HepG2 (cell line): Measurements from ENCODE around the gene ARHGEF37. TPM values are rescaled to one million over a fixed set of nuclear protein-coding genes. Genes with fewer than 3 reads are reported as not detected.

Experiments used
- ATAC-seq: fragments of 200-7000 bp; cut with Tn5 transposase; 3 replicates; pipeline ENCODE4 v1.9.1; 2020; ENCODE audit warnings: mild to moderate bottlenecking, moderate library complexity
- BruUV-seq: library from RNA; stranded (reverse); fragments of 400-500 nt; replicated peaks from 2 replicates; lab custom pipeline; 2021; lab: Mats Ljungman, UMichigan
- CTCF ChIA-PET: fragments of 300-600 bp; formaldehyde crosslinking; extraction: SDS; loops from one replicate; lab custom pipeline; 2021; ENCODE audit warnings: low total read pairs, inconsistent platforms, low intra/inter-chr PET ratio; lab: Yijun Ruan, JAX
- POLR2A ChIA-PET: fragments of 350-600 bp; sonication (Branson Sonifier 250); formaldehyde crosslinking; loops from one replicate; lab custom pipeline; 2020; ENCODE audit warnings: antibody characterized with exemption, inconsistent platforms; lab: Yijun Ruan, JAX
- DNase-seq: peaks from one replicate; pipeline ENCODE4 v3.0.0-alpha.2; 2015; ENCODE audit warnings: low spot score
- FAIRE-seq: peaks from 3 replicates; lab custom pipeline; 2011; peaks lifted over from hg19 to GRCh38; lab: Jason Lieb, UNC
- H2AFZ ChIP-seq: one replicate; pipeline ENCODE4 v1.6.1; 2011; ENCODE audit warnings: low read length, inconsistent platforms
- H3K27ac ChIP-seq: fragments of 300-600 bp; 3 replicates; pipeline ENCODE4 v1.8.0; 2011; ENCODE audit warnings: mixed run types, mild to moderate bottlenecking, mixed read lengths, low read length, inconsistent platforms; ENCODE audit not compliant: insufficient read depth; ENCODE audit errors: extremely low read length
- H3K27me3 ChIP-seq, 2 experiments: fragments of 200-600 bp in 1 of 2; 2 replicates in 1 of 2; 3 replicates in 1 of 2; pipeline versions ENCODE4 v1.6.0 to v1.8.0; 2011; ENCODE audit warnings: low read length in 2 of 2, mild to moderate bottlenecking in 2 of 2, moderate library complexity in 2 of 2, inconsistent platforms in 1 of 2; ENCODE audit not compliant: insufficient read depth in 2 of 2, control insufficient read depth in 1 of 2
- H3K36me3 ChIP-seq, 2 experiments: fragments of 200-600 bp in 1 of 2; replicated peaks in 1 of 2; 2 replicates in 1 of 2; 3 replicates in 1 of 2; pipeline versions ENCODE4 v1.5.1 to v1.8.0; 2011; ENCODE audit warnings: low read length in 2 of 2, inconsistent platforms in 1 of 2; ENCODE audit not compliant: insufficient read depth in 2 of 2, control insufficient read depth in 1 of 2
- H3K4me1 ChIP-seq: 2 replicates; pipeline ENCODE4 v1.5.1; 2012; ENCODE audit warnings: low read length, inconsistent platforms; ENCODE audit not compliant: insufficient read depth
- H3K4me2 ChIP-seq: 2 replicates; pipeline ENCODE4 v1.6.0; 2011; ENCODE audit warnings: low read depth, low read length, inconsistent platforms
- H3K4me3 ChIP-seq, 3 experiments: fragments of 200-600 bp in 1 of 3; sonication (generic), shearing (Covaris generic) in 1 of 3; replicated peaks in 1 of 3; 2 replicates each; pipeline ENCODE4 v1.5.1; 2011 to 2016; ENCODE audit warnings: low read length in 3 of 3, inconsistent platforms in 2 of 3, low read depth in 2 of 3, mild to moderate bottlenecking in 2 of 3, control low read depth in 1 of 3, mixed read lengths in 1 of 3; ENCODE audit not compliant: insufficient read depth in 1 of 3
- H3K79me2 ChIP-seq: one replicate; pipeline ENCODE4 v1.6.1; 2011; ENCODE audit warnings: low read length, inconsistent platforms; ENCODE audit not compliant: insufficient read depth
- H3K9ac ChIP-seq: 2 replicates; pipeline ENCODE4 v1.6.0; 2011; ENCODE audit warnings: mild to moderate bottlenecking, low read depth, low read length, inconsistent platforms; ENCODE audit not compliant: insufficient read depth
- H3K9me3 ChIP-seq: 2 replicates; pipeline ENCODE4 v1.5.1; 2012; ENCODE audit warnings: mild to moderate bottlenecking, low read length
- H4K20me1 ChIP-seq: 2 replicates; pipeline ENCODE4 v1.6.0; 2011; ENCODE audit warnings: inconsistent platforms, mild to moderate bottlenecking, low read length, moderate library complexity; ENCODE audit not compliant: insufficient read depth
- ATM ChIP-seq: fragments of 450-650 bp; IDR thresholded peaks from 2 replicates; pipeline ENCODE4 v1.7.1; 2017; ENCODE audit warnings: mild to moderate bottlenecking, borderline replicate concordance
- CEBPG ChIP-seq: IDR thresholded peaks from 2 replicates; pipeline ENCODE4 v1.6.1; 2016
- EHMT2 ChIP-seq: fragments of 200-600 bp; sonication (generic); IDR thresholded peaks from 2 replicates; pipeline ENCODE4 v1.7.0; 2017; ENCODE audit warnings: antibody characterized with exemption, low read depth, low read length, borderline replicate concordance
- HNRNPK ChIP-seq: fragments of 200-400 bp; formaldehyde crosslinking; IDR thresholded peaks from 2 replicates; pipeline ENCODE4 v1.6.1; 2018; ENCODE audit warnings: low read length, low read depth, moderate library complexity, mild to moderate bottlenecking; ENCODE audit not compliant: poor library complexity, severe bottlenecking
- KAT7 ChIP-seq: IDR thresholded peaks from 2 replicates; pipeline ENCODE4 v1.6.1; 2018; ENCODE audit warnings: borderline replicate concordance, missing compliant biosample characterization
- MEIS1 ChIP-seq: sonication (generic); formaldehyde crosslinking; IDR thresholded peaks from 2 replicates; pipeline ENCODE4 v1.9.0; 2021; ENCODE audit warnings: mild to moderate bottlenecking, missing genetic modification reagents, moderate library complexity, borderline replicate concordance
- MIER2 ChIP-seq: IDR thresholded peaks from 2 replicates; pipeline ENCODE4 v1.6.1; 2016; ENCODE audit warnings: missing biosample characterization, missing genetic modification reagents
- NFYB ChIP-seq: sonication (generic); formaldehyde crosslinking; IDR thresholded peaks from 2 replicates; pipeline ENCODE4 v1.4.0; 2020; ENCODE audit warnings: missing genetic modification reagents
- POLR2A ChIP-seq, 2 experiments: IDR thresholded peaks; 2 replicates each; pipeline ENCODE4 v1.6.1; 2011; ENCODE audit warnings: low read depth in 2 of 2, low read length in 2 of 2, mild to moderate bottlenecking in 1 of 2, moderate library complexity in 1 of 2; ENCODE audit not compliant: insufficient read depth in 1 of 2
- POLR2G ChIP-seq: fragments of 200-400 bp; formaldehyde crosslinking; IDR thresholded peaks from 2 replicates; pipeline ENCODE4 v1.6.1; 2018; ENCODE audit warnings: mild to moderate bottlenecking, low read depth, low read length, moderate library complexity
- SIX1 ChIP-seq: sonication (generic); formaldehyde crosslinking; IDR thresholded peaks from 2 replicates; pipeline ENCODE4 v1.4.0; 2020; ENCODE audit warnings: missing genetic modification reagents, borderline replicate concordance
- SP4 ChIP-seq: sonication (generic); formaldehyde crosslinking; IDR thresholded peaks from 2 replicates; pipeline ENCODE4 v1.8.1; 2023; ENCODE audit warnings: mild to moderate bottlenecking, missing genetic modification reagents
- TRIM24 ChIP-seq: sonication (generic); formaldehyde crosslinking; IDR thresholded peaks from 2 replicates; pipeline ENCODE4 v1.8.0; 2022; ENCODE audit warnings: mild to moderate bottlenecking, missing genetic modification reagents
- ZFP82 ChIP-seq: sonication (generic); formaldehyde crosslinking; IDR thresholded peaks from 2 replicates; pipeline ENCODE4 v1.5.1; 2020; ENCODE audit warnings: mild to moderate bottlenecking, missing genetic modification reagents, borderline replicate concordance
- ZNF260 ChIP-seq: sonication (generic); formaldehyde crosslinking; IDR thresholded peaks from 2 replicates; pipeline ENCODE4 v1.4.0; 2020; ENCODE audit warnings: missing genetic modification reagents, low read depth, mild to moderate bottlenecking, borderline replicate concordance
- ZNF562 ChIP-seq: sonication (generic); formaldehyde crosslinking; IDR thresholded peaks from 2 replicates; pipeline ENCODE4 v1.8.0; 2022; ENCODE audit warnings: missing genetic modification reagents, borderline replicate concordance
- ZNF598 ChIP-seq: sonication (generic); formaldehyde crosslinking; IDR thresholded peaks from 2 replicates; pipeline ENCODE4 v1.5.1; 2020; ENCODE audit warnings: mild to moderate bottlenecking, missing genetic modification reagents, borderline replicate concordance
- ZNF724P ChIP-seq: sonication (generic); formaldehyde crosslinking; IDR thresholded peaks from 2 replicates; pipeline ENCODE4 v1.8.0; 2022; ENCODE audit warnings: missing genetic modification reagents, borderline replicate concordance
- WGBS: methylation state at CpG from one replicate; pipeline ENCODE4 v1.1.6; 2017; ENCODE audit warnings: low lambda C conversion rate; 5-methylcytosine and 5-hydroxymethylcytosine counted together
- in situ Hi-C: cut with HindIII; loops from 2 replicates; pipeline ENCODE4 v1.10.0; 2017; ENCODE audit warnings: low pct_unique_long_range_greater_than_20kb; ENCODE audit not compliant: extremely low pct_ligation_motif_present
- intact Hi-C: fragments of 100-400 bp; cut with micrococcal nuclease; formaldehyde crosslinking; loops from one replicate; pipeline ENCODE4 v1.10.0; 2022; ENCODE audit not compliant: unreplicated experiment
- polyA plus RNA-seq, 8 experiments: library from polyadenylated mRNA; depleted of rRNA in 3 of 8; stranded (reverse) in 7 of 8; unstranded in 1 of 8; fragments of >200 nt; fragmentation: Illumina TruSeq in 4 of 8; extraction: Trizol in 4 of 8; gene quantifications; 2 replicates each; pipeline versions ENCODE4 v1.2.1 to v1.2.3, GENCODE V29; 2011 to 2016; ENCODE audit warnings: low read depth in 4 of 8, missing spikeins in 1 of 8, mixed read lengths in 1 of 8; ENCODE audit not compliant: insufficient read depth in 1 of 8
- total RNA-seq, 5 experiments: library from RNA; depleted of rRNA; stranded (reverse); fragments of >200 nt; fragmentation: Illumina TruSeq; extraction: Trizol; gene quantifications; 2 replicates each; pipeline ENCODE4 v1.2.3, GENCODE V29; 2016; ENCODE audit warnings: low read depth in 1 of 5
- TF ChIP-seq, protein P1 (sequence below): IDR thresholded peaks from 2 replicates; pipeline ENCODE4 v1.6.1; 2016; ENCODE audit warnings: missing biosample characterization, missing genetic modification reagents, low read depth
- TF ChIP-seq, protein P2 (sequence below): sonication (generic); formaldehyde crosslinking; IDR thresholded peaks from 2 replicates; pipeline ENCODE4 v1.4.0; 2020; ENCODE audit warnings: missing genetic modification reagents, mild to moderate bottlenecking, borderline replicate concordance

The ARHGEF37 gene
- total and polyA plus RNA-seq, 2 of the 13 experiments (the other 11 are each of a cell fraction or from before 2014, with no cell fraction given): 0.18 to 0.27 TPM

DNA sequence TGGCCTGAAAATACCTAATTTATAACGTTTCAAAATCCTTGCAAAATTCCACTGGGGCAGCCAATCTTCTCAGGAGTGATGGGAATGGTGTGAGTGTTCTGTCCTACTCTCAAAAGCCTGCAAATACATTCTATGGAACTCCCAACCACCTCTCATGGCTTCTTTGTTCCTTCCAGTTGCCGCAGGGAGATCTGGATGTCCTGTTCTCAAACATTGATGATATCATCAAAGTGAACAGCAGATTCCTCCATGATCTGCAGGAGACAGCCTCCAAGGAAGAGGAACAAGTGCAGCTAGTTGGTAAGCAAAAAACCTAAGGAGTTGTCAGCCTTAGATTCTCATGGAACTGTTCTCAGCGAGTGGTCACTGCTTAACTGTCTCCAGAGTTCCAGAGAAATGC is 19.6 kb downstream of the ARHGEF37 start:
- Histone ChIP-seq H3K36me3 (no peaks in the 10 kb centered on the region), H4K20me1 (no peaks in the 10 kb centered on the region), H3K4me3 (no peak overlapping the region), H3K27me3 (peaks cover 0 to 5% of the 10 kb centered on the region in 2 experiments; a peak in 1 of 5 replicates), H3K79me2 (no peaks in the 10 kb centered on the region), H3K9me3 (no peaks in the 10 kb centered on the region)
- CTCF ChIA-PET: no interaction called here
- no peak for TF ChIP-seq MIER2 (CRISPR knock-in tag)
- TF ChIP-seq, protein P1, sequence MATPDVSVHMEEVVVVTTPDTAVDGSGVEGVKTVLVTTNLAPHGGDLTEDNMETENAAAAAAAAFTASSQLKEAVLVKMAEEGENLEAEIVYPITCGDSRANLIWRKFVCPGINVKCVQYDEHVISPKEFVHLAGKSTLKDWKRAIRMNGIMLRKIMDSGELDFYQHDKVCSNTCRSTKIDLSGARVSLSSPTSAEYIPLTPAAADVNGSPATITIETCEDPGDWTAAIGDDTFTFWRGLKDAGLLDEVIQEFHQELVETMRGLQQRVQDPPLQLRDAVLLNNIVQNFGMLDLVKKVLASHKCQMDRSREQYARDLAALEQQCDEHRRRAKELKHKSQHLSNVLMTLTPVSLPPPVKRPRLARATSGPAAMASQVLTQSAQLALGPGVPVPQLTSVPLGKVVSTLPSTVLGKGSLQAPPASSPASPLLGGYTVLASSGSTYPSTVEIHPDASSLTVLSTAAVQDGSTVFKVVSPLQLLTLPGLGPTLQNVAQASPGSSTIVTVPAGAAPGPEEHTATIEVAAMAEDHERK (CRISPR knock-in tag): no peak
- no peak for TF ChIP-seq POLR2A (IDR thresholded peaks at IDR 0.05; ENCODE audit: insufficient read depth in 1 of 2, low read depth in 2 of 2, low read length in 2 of 2)
- TF ChIP-seq HNRNPK: no peak
- TF ChIP-seq ZNF598 (CRISPR knock-in tag): no peak
- no peak for TF ChIP-seq CEBPG (CRISPR knock-in tag)
- TF ChIP-seq, protein P2, sequence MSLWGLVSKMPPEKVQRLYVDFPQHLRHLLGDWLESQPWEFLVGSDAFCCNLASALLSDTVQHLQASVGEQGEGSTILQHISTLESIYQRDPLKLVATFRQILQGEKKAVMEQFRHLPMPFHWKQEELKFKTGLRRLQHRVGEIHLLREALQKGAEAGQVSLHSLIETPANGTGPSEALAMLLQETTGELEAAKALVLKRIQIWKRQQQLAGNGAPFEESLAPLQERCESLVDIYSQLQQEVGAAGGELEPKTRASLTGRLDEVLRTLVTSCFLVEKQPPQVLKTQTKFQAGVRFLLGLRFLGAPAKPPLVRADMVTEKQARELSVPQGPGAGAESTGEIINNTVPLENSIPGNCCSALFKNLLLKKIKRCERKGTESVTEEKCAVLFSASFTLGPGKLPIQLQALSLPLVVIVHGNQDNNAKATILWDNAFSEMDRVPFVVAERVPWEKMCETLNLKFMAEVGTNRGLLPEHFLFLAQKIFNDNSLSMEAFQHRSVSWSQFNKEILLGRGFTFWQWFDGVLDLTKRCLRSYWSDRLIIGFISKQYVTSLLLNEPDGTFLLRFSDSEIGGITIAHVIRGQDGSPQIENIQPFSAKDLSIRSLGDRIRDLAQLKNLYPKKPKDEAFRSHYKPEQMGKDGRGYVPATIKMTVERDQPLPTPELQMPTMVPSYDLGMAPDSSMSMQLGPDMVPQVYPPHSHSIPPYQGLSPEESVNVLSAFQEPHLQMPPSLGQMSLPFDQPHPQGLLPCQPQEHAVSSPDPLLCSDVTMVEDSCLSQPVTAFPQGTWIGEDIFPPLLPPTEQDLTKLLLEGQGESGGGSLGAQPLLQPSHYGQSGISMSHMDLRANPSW: no peak
- no peak for TF ChIP-seq SP4 (CRISPR knock-in tag)
- TF ChIP-seq ZNF260 (CRISPR knock-in tag): no peak
- no peak for TF ChIP-seq ZFP82
- no peak for TF ChIP-seq ATM
- TF ChIP-seq NFYB (CRISPR knock-in tag): no peak
- no peak for TF ChIP-seq ZNF724P
- TF ChIP-seq TRIM24: no peak
- TF ChIP-seq KAT7 (CRISPR knock-in tag): no peak
- no peak for TF ChIP-seq ZNF562 (CRISPR knock-in tag)
- no peak for TF ChIP-seq POLR2G
- no peak for TF ChIP-seq EHMT2
- no peak for TF ChIP-seq MEIS1
- TF ChIP-seq SIX1 (CRISPR knock-in tag): no peak
- TF ChIP-seq, all 625 proteins: peak for 0
- Histone ChIP-seq H3K27ac (no peak overlapping the region), H3K4me1 (peaks cover 17% of the 10 kb centered on the region), H3K9ac (no peak overlapping the region), H3K4me2 (no peak overlapping the region), H2AFZ (no peak overlapping the region)
- intact Hi-C loops: no loop called here
- WGBS: 40% methylated on average over 3 of the region's 3 CpGs
- DNase-seq (no peak), FAIRE-seq (no peak), ATAC-seq (no peak)
- in situ Hi-C loops: no loop called here
- POLR2A ChIA-PET: no interaction called here
- no TSS peak for BruUV-seq
